A549 (cell line): ENCODE data around the gene TP73.
"Not testable (repeated sequence)": the region's sequence is repeated elsewhere in the genome, so short reads cannot be mapped to it uniquely, and the experiment has no call there.

ENCODE experiments used
- BHLHE40 ChIP-seq: IDR thresholded peaks from 2 replicates; pipeline ENCODE4 v1.6.1; 2012; ENCODE audit warnings: low read depth, low read length, inconsistent platforms
- CTCF ChIP-seq: fragments of >200 bp; sonication (Bioruptor Twin); formaldehyde crosslinking; IDR thresholded peaks from 3 replicates; pipeline ENCODE4 v1.5.1; 2016
- EP300 ChIP-seq, 2 experiments: fragments of >200 bp; sonication (Bioruptor Twin); formaldehyde crosslinking; IDR thresholded peaks; 2 replicates in 1 of 2; 3 replicates in 1 of 2; pipeline ENCODE4 v1.6.1; 2016 to 2017
- FOSL2 ChIP-seq, 2 experiments: fragments of 450-650 bp in 1 of 2; fragments of >200 bp in 1 of 2; sonication (Bioruptor Twin) in 1 of 2; formaldehyde crosslinking; IDR thresholded peaks; 2 replicates each; pipeline versions ENCODE4 v1.5.0 to v1.6.1; 2016 to 2020; ENCODE audit warnings: mild to moderate bottlenecking in 1 of 2, moderate library complexity in 1 of 2
- PBX3 ChIP-seq: IDR thresholded peaks from 2 replicates; pipeline ENCODE4 v1.6.1; 2012
- POLR2A ChIP-seq: IDR thresholded peaks from 2 replicates; pipeline ENCODE4 v1.6.1; 2012; ENCODE audit warnings: mild to moderate bottlenecking, low read length
- RCOR1 ChIP-seq: fragments of 150-350 bp; IDR thresholded peaks from 2 replicates; pipeline ENCODE4 v1.6.1; 2014; ENCODE audit warnings: antibody characterized with exemption, low read length, low read depth
- SREBF2 ChIP-seq: fragments of 450-650 bp; IDR thresholded peaks from 2 replicates; pipeline ENCODE4 v1.6.1; 2014; ENCODE audit warnings: mild to moderate bottlenecking, moderate library complexity

- TF ChIP-seq FOSL2 (IDR thresholded peaks at IDR 0.05); FOSL2 (CRISPR knock-in tag; IDR thresholded peaks at IDR 0.05); PBX3; RCOR1; BHLHE40; CTCF; POLR2A; SREBF2; EP300 (IDR thresholded peaks at IDR 0.05): not testable (repeated sequence)
Observed at GRCh38 chr1:3622102-3622501, 30.2 kb upstream of the TP73 start.
